Kidney glomerular epithelial cell (primary cell): ENCODE results near the gene P2RY6.
"Not testable (repeated sequence)": the region's sequence is repeated elsewhere in the genome, so short reads cannot be mapped to it uniquely, and the experiment has no call there.

Source experiments
- DNase-seq: peaks from one replicate; lab custom pipeline; 2025; lab: John Stamatoyannopoulos, UW

Gene P2RY6

DNA sequence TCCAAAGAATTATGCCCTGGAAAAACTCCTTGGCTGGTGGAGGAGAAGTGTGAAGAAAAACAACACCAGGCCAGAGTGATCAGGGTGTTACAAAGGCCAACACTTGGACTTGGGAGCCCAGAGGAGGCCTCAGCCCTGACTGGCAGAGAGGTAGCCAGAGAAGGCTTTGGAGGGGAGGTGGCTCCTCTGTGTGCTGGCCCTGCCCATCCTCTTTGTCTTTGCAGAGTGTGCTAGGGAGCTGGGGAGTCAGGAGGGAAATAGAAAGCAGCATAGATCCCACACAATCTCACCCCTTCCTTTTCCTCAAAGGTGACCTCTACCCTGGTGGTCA, 12.0 kb upstream of the P2RY6 start:
- DNase-seq: no peak

DNA sequence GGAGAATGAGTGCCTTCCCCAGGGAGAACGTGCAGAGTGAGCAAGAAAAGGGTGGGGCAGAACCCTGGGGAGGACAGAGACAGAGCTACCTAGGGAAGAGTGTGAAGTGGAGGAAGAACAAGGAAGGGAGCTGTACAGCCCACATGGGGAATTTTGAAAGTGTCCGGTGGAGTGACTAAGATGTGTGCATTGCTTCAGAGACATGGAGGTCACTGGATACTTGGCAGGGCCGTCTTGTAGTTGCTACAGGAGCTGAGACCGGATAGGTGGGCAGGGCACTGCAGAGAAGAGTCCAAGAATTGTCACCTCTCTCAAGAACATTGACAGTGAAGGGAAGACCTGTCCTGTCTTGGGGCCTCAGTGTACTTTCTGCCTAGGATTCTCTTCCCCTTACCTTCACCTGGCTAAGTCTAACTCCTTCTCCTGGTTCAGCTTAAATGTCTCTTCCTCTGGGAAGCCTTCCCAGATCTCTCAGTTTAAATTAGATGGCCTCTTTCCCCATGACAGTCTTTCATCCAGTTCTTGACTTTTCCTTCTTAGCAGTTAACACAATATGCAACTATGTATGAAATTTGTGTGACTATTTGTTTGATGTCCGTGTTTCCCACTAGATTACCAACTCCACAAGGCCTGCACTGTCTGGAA, 9.2 kb upstream of the P2RY6 start:
- DNase-seq: no peak

DNA sequence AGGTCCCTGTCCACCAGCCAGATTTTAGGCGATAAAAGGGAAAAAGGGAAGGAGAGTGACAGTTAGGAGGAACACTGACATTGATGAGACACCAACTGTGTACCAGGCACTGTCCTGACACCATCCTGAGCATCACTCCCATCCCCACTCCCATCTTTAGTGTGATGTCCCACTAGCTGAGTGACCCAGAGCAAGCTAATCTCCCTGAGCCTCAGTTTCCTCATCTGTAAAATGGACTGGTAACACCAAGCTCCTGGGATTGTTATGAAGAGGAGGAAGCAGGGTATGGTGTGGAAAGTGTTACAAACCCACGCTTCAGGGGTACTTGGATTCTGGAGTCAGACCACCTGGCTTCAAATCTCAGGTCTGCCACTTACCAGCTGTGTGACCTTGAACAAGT, 8.5 kb upstream of the P2RY6 start:
- DNase-seq: no peak

DNA sequence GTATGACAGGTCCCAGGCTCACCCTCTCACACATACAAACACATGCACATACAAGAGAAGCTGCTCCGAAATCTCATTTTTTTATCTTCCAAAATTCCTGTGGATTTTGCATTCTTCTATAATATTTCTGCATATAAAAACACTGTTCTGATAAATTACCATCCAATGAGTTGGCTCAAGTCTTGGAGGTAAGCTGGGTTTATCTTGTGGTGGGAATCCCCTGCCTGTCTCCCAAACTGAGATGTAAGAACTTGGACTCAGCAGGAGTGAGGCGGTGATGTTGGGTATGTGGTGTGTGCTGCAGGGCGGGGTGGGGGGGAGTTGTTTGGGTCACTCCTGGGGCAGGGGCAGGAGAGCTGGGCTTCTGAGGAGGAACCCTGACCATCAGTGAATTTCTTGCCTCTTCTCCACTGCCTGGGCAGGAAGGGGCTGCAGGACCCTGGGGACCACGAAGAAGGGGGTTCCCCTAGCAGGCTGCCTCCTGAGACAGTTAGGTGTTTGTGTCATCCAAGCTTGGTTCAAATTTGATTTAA, 6.8 kb upstream of the P2RY6 start:
- DNase-seq: no peak

DNA sequence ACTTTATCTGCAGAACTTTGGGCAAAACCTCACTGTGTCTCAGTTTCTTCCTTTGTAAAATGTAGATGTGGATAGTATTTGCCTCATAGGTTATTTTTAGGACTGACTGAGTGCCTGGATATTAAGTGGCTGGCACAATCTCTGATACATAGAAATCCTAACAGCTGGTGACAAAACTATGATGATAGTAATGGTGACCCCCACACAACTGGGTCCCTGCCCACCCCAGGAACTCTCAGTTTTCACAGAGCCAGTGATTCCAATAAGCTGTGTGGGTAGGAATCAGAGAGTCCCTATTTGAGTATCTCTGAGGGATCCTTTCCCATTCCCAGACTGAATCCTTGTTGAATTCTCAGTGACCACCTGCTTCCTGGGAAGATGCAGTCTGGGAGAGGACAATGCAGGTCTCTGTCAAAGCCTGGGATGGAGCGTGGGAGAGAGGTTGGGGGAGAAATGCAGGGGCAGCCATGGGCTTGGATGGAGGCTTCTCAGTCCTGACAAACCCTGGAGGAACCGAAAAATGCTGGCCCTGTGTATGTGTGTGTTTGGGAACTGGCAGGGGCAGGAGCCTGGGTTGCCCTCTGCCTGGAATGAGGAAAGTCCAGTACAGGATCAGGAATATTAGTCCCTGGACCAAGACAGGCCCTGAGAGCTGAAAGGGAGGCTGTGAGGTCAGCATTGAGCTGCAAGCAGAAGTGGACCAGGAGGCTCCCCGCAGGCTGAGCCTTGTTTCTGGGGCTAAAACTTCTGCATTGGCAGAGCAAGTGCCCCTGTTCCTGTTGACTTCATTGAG, 6.1 kb upstream of the P2RY6 start:
- DNase-seq: no peak

DNA sequence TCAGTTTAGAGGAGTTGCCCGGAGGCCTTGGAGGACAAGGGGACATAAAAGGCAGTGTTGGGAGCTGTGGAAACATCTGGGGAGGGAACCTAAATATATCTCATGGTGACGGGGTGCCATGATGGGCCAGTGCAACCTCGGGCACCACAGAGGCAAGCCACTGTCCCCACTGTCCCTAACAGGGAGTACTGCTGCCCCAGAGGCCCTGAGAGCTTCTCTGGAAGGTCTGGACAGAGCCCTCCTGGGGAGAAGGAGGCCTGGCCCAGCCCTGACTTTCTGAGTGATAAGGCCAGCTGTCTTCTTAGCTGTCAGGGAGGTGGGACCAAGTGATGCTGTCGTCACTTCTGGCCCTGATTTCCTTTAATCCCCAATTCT, 5.5 kb upstream of the P2RY6 start:
- DNase-seq: no peak

DNA sequence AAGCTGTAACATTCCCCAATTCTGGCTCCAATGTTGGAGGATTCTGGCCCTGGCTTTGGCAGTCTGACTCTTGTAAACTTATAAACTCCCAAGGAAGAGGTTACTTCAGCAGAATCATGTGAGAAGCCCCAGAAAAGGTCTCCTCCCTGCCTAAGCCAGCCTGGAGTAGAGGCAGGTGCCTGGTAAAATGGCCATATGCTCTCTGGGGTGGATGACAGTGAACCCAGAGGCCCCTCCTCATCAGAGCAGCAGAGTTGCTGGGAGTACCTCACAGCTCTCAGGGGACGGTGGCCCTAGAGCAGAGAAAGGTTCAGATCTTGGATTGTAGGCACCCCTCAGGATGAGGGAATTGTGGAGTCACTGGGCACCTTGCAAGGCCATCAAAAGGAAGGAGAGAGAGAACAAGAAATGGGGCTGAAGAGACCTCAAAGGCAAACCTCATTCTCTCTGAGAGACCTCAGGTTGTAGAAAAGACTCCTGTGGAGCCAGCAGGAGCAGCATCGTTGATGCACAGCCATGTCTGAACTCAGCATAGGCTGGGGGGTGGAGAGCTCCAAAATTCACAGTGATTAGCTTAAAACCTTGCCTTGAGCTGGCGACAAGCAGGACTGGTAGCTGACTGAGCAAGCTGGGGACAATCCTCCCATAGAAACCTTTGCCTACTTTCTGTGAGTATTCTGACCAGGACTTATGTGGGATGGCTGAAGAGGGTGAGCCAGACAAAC, 4.9 kb upstream of the P2RY6 start:
- no peak for DNase-seq

DNA sequence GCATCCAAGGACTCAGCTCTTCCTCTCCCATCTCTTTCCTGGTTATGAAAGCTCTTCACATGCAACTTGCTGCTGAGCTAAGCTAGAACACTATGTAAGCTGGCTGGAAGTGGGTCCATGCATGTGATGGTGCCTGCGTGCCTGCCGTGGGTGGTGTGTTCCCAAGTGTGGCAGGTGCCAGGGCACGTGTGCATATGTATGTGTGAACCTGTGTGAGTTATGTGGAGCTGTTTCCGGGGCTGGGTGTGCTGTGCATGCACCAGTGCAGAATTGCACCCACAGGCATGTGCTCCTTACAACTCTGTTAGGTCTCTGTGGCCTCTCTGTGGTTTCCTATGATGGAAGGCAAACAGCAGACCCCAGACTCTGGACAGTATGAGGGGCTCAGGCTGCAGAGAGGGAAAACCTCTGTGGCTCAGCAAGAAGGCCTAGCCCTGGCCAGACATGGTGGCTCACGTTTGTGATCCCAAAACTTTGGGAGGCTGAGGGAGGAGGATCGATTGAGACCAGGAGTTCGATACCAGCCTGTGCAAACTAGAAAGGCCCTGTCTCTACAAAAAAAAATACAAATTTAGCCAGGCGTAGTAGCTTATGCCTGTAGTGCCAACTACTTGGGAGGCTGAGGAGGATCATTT, 4.1 kb upstream of the P2RY6 start:
- no peak for DNase-seq

DNA sequence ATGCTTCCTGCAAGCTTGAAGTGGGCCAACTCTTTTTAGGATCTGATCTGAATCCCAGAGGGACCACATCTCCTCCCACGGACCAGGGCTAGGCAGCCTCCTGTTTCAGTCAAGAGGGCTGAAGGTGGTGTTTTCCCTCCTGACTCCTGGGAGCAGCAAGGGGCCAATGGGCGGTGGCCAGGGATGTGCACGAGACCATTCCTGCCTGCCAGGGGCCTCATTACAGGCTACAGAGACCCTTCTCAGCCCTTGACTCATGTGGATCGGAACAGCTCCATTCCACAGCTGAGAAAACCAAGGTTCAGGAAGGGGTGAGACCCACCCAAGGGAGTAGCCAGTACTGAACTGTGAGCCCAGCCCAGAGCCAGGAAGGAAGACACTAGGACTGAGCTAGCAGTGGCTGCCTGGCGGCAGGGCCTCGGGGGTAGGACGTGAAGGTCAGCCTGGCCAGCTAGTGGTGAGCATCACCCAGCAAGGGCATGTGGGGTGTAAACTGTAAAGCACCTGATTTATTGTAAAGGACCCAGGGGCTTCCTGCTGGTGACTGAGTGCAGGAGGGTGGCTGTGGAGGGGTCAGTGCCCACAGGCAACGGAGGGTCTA, 3.4 kb upstream of the P2RY6 start:
- DNase-seq: no peak

DNA sequence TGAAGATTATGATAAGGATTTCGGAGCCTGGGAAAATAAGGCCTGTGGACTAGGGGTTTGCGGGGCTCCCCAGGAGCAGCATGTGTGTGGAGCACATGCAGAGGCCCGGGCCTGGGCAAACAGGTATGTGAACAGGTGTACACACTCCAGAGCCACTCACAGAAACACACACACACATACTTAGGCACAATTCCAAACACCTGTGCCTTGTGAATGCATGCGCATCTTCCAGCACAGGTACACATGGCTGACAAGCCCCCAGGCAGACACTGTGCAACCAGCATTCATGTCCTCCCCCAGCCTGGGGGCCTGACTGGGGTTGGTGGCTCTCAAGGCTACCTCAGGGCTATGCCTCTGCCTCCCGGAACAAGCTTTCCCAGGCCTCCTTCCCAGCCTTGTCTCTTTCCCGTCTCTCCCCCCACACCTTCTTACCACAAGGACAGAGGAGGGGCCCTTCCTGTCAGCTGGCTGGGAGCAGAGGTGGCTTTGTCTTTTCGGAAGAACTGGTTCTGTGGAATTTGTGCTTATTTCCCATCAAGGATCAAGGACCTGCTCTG, 2.6 kb upstream of the P2RY6 start:
- DNase-seq: no peak

DNA sequence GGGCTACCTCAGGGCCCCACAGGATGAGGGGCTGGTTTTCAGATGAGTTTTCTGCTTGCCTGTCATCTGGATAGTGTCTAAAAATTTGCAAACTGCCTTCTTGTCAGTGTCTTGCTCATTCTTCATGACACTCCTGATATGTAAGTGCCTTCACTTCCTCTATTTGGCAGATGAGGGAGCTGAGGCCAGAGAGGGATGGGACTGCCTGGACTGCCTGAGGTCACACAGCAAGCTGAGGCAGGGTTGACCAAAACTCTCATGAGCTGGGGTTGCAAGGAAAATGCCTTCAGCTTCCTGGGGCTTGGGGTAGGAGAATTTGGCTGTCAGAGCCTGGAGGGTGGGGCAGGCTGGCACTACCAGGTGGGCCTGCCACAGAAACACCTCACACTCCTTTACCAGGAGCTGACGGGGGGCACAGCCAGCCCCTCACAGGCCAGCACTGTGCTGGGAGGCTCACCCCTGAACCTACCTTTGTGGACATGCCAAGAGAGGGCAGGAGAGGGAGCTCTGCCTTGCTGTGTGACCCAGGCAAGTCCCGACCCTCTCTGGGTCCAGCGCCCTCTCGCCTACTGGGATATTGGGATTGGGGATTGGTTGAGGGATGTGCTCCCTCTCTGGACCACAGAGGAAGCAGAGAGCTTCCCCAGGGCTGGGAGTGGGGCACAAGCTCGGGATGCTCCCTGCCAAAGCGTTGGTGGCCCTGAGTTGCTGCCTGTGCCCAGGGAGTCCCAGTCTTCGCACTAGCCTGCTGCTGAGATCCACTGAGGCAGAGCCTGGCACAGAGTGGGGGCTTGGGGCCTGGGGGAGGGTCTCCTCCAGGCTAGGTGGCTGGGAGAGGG, 1.9 kb upstream of the P2RY6 start:
- DNase-seq: no peak

DNA sequence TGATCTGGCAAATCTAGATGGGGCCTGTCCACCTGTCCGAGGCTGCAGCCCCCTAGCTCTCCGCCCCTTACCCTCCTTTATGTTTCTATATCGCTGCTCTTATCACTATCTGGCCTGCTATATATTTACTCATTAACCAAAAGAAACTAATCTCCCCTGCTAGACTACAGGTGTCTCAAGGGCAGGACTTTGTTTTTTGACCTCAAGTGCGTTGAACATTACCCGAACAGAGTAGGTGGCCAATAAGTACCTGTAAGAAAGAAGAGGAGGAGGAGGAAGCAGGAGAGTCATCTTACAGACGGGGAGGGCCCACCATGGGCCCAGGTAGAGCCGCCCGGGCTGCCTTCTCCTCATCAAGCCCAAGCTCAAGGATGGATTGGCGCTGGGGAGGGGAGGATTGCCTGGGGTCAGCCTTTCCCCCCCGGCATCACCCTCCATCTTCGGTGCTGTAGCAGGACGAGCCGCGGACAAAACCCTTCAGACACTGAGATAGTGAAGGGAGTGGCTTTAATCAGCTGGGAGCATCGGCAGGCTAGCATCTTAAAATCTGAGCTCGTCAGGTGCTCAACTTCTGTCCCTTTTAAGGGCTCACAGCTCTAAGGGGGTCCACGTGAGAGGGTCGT, 1.2 kb upstream of the P2RY6 start:
- no peak for DNase-seq

DNA sequence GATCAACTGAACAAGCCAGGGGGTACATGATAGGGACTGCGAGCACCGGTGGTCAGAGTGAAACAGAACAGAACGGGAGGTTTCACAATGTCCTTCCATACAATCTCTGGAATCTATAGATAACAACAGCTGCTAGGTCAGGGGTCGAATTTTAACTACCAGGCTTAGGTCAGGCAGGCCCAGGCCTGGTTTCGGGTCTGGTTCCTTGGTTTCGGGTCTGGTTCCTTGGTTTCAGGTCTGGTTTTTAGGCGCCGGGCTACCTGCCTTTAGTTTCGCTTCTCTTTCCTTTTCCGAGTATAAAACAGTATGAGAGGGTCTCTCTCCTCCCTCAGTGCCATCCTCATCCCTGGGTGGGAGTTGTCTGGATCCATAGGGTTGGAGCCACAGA, 666 bp upstream of the P2RY6 start:
- not testable (repeated sequence) for DNase-seq

DNA sequence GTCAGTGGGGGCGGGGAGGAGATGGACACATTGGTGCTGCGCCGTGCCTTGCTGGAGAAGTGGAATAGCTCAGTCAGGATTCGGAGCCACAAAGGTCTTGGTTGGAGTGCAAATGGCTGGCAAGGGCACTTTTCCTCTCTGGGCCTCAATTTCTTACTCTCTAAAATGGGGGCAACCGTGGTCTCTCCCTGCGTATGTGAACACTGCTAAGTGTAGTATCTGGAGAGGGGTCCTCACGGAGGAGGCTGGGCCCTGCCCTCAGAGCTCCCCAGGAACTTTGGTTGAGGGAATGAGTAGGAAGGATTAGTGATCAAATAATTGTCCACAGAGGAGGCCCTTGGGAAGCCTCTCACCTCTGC, 521 bp downstream of the P2RY6 start:
- DNase-seq: no peak

DNA sequence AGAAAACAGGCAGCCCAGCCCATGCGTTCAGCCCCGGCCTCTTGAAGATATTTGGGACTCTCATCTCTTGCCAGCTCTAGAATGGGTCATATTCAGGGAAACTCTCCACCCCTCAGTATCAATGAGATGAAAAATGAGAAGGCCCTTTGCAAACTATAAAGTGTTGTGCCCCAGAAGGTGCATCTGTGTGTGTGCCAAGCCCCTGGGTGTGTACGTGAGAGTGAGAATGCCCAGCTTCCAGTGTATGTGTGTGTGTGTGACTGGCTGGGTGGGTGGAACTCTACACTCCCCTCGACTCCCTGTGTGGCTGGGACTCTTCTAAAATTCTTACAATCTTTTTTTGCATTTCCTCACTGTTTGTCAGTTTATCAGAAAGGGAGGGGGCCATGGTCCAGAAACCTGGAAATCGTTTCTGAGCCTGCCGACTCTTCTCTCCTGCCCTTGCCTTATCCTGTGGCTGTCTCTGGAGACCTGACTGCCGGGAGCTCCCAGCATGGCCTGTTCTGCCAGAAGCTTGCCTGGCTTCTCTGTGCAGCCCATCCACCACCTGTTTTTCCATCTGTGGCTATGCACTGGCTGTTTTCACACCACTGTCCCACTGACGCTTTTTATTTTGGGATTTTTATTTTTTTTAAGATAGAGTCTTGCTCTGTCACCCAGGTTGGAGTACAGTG, 1.2 kb downstream of the P2RY6 start:
- DNase-seq: no peak

DNA sequence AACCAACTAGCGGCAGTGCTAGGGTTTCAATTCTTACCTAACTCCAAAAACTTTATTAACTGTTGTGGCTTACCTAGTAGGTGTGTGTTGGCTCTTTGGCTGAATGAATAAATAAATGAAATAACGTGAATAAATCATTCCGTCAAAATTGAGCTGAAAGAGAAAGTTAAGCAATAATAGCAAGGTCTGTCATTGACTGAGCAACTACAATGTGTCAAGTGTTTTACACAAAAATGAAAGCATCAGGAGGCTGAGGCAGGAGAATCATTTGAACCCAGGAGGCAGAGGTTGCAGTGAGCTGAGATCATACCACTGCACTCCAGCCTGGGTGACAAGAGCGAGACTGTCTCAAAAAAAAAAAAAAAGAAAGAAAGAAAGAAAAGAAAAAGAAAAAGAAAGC, 2.1 kb downstream of the P2RY6 start:
- not testable (repeated sequence) for DNase-seq

DNA sequence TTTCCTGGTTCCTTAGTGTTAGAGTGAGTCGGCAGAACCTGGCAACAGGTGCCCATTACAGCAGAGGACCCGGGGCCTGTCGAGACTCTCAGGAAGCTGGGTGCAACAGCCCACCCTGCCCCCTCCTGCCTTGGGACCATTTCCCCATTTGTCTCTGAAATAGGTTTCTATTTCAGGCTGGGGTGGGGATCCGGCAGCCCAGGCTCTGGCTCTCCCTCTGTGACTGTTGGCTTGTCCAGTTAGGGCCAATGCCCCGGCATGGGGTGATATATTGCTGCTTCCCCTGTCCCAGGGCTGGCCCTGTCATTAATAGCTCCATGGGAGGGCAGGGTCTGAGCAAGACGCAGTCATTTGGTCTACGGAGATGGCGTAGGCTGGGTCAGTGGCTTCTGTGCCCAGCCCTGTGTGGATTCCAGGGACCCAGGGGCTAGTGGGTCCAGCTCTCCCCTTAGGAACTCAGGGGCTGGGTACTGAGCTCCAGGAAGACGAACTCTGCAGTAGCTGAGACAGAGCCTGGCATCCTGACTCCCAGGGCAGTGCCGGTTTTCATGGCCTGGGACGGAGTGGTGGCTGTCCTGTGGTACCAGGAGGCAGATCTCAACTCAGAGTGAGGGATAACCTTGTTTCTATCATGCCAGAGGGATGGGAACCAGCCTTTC, 2.7 kb downstream of the P2RY6 start:
- no peak for DNase-seq

DNA sequence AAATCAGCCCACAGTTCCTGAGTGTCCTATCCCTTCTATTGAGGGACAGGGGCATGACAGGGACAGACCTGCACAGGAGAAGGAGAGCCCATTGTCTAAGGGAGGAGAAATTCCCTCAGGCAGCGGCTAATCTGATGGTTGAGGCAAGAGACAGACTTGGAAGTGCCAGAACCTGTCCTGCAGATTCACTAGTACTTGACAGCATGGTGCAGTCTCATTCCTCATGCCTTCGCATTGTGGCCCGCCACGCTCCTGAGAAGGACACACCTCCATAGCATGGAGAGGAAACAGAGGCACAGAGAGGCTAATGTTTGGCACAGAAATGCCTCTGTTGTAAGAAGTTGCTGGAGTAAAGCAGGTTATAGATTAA, 3.2 kb downstream of the P2RY6 start:
- DNase-seq: no peak

DNA sequence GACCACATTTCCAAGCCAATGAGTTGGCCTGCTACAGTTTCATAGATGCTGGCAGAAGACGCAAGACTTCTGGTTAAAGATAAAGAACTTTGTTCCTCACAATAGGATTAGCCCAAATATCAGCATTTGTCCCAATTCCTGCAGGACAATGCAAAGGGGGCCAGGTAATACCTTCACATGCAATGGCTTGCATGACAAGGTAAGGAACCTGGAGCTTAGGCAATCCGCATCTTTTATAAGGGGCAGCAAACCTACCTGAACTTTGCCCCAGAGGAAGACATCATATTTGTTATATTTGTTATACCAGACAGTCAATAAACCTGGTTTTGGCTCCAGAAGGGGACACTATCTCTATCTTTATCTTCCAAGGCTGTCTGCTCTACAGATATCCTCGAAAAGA, 5.3 kb downstream of the P2RY6 start:
- no peak for DNase-seq

DNA sequence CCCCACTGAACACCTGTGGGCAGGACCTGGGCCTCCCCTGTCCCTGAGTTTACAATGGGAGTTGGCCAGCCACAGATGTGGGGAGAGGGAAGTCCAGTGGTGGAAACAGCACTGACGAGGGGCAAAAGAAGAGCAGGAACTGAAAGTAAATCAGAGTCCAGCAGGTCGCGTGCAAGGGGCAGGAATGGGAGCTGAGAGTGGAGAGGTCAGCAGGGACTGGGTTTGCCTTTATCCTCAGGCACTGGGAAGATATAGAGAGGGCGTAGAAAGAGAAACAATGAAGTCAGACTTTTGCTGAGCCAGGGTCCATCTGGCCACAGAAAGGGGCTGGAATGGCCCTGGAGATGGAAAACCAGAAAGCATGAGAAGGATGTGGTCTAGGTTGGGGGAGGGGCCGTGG, 8.5 kb downstream of the P2RY6 start:
- no peak for DNase-seq
